HL-60 (cell line): ENCODE data around the gene KIF15.
A peak's percentile ranks its signal among the peaks of the same experiment; 100 is the strongest.

ENCODE experiments used
- DNase-seq, 2 experiments: peaks; one replicate each; pipeline ENCODE4 v3.0.0-alpha.2; 2010 to 2020; ENCODE audit warnings: low read depth in 1 of 2, low spot score in 1 of 2
- H3K27ac ChIP-seq: fragments of 250-450 bp; sonication (Bioruptor Pico); replicated peaks from 2 replicates; pipeline ENCODE4 v1.5.1; 2020; ENCODE audit warnings: mild to moderate bottlenecking, moderate library complexity
- H3K27me3 ChIP-seq: fragments of 250-450 bp; sonication (Bioruptor Pico); 2 replicates; pipeline ENCODE4 v1.5.1; 2021; ENCODE audit warnings: mild to moderate bottlenecking, moderate library complexity; ENCODE audit not compliant: insufficient read depth, poor library complexity, severe bottlenecking
- H3K4me3 ChIP-seq: replicated peaks from 2 replicates; pipeline ENCODE4 v1.5.1; 2011; ENCODE audit warnings: mild to moderate bottlenecking, control low read depth, low read length; ENCODE audit not compliant: insufficient read depth
- CTCF ChIP-seq: IDR thresholded peaks from one replicate; pipeline ENCODE4 v1.5.1; 2011; ENCODE audit warnings: low read length, control low read depth, inconsistent platforms; ENCODE audit not compliant: insufficient read depth
- GABPA ChIP-seq: IDR thresholded peaks from 2 replicates; pipeline ENCODE4 v1.6.1; 2012; ENCODE audit warnings: low read depth
- POLR2AphosphoS5 ChIP-seq: IDR thresholded peaks from 2 replicates; pipeline ENCODE4 v1.6.1; 2012; ENCODE audit warnings: low read depth
- SPI1 ChIP-seq: IDR thresholded peaks from 2 replicates; pipeline ENCODE4 v1.6.1; 2012; ENCODE audit warnings: low read depth, mild to moderate bottlenecking, borderline replicate concordance
- TF ChIP-seq, protein P1 (sequence below): IDR thresholded peaks from 2 replicates; pipeline ENCODE4 v1.6.1; 2012; ENCODE audit warnings: low read depth; ENCODE audit not compliant: insufficient replicate concordance

KIF15 gene

GRCh38 chr3:44721231-44722102 is 40.1 kb upstream of the KIF15 start:
- TF ChIP-seq POLR2AphosphoS5 (no peak), SPI1 (no peak), GABPA (no peak), CTCF (no peak)
- TF ChIP-seq, protein P1, sequence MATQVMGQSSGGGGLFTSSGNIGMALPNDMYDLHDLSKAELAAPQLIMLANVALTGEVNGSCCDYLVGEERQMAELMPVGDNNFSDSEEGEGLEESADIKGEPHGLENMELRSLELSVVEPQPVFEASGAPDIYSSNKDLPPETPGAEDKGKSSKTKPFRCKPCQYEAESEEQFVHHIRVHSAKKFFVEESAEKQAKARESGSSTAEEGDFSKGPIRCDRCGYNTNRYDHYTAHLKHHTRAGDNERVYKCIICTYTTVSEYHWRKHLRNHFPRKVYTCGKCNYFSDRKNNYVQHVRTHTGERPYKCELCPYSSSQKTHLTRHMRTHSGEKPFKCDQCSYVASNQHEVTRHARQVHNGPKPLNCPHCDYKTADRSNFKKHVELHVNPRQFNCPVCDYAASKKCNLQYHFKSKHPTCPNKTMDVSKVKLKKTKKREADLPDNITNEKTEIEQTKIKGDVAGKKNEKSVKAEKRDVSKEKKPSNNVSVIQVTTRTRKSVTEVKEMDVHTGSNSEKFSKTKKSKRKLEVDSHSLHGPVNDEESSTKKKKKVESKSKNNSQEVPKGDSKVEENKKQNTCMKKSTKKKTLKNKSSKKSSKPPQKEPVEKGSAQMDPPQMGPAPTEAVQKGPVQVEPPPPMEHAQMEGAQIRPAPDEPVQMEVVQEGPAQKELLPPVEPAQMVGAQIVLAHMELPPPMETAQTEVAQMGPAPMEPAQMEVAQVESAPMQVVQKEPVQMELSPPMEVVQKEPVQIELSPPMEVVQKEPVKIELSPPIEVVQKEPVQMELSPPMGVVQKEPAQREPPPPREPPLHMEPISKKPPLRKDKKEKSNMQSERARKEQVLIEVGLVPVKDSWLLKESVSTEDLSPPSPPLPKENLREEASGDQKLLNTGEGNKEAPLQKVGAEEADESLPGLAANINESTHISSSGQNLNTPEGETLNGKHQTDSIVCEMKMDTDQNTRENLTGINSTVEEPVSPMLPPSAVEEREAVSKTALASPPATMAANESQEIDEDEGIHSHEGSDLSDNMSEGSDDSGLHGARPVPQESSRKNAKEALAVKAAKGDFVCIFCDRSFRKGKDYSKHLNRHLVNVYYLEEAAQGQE = no peak
- Histone ChIP-seq H3K27me3 (no peaks in the 10 kb centered on the region), H3K27ac (no peak overlapping the region), H3K4me3 (no peak overlapping the region)
- no peak for DNase-seq

GRCh38 chr3:44722103-44722401 is 39.5 kb upstream of the KIF15 start:
- H3K4me3 ChIP-seq = no peak overlapping the region
- no peak for DNase-seq
- no peaks in the 10 kb centered on the region for H3K27me3 ChIP-seq
- no peak overlapping the region for H3K27ac ChIP-seq
- no peak for TF ChIP-seq CTCF
- peak; percentile 21; the same call in 1 of the 2 replicates for TF ChIP-seq POLR2AphosphoS5

- Histone ChIP-seq H3K27me3 (no peaks in the 10 kb centered on the region), H3K27ac (peak within 1 kb of the TSS; percentile 55), H3K4me3 (peak within 1 kb of the TSS; percentile 44)
- TF ChIP-seq POLR2AphosphoS5 (peak; percentile 66), GABPA (peak; percentile 80), CTCF (no peak)
- DNase-seq = peak; percentile 73 to 92
These were observed 32.1 kb upstream of the KIF15 start, which contains the start of gene ZNF501 for GRCh38 chr3:44729384-44729910. Gene ZNF501 (plus strand): TSS chr3:44729635. CDS start chr3:44734422, 4,787 bp downstream.

DNA sequence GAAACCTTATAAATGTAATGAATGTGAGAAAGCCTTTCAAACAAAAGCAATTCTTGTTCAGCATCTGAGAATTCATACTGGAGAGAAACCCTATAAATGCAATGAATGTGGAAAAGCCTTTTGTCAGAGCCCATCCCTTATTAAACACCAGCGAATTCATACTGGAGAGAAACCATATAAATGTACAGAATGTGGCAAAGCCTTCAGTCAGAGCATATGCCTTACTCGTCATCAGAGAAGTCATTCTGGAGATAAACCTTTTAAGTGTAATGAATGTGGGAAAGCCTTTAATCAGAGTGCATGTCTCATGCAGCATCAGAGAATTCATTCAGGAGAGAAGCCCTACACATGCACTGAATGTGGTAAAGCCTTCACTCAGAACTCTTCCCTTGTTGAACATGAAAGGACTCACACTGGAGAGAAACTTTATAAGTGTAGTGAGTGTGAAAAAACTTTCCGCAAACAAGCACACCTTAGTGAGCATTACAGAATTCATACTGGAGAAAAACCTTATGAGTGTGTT is 26.9 kb upstream of the KIF15 start:
- no peaks in the 10 kb centered on the region for H3K27me3 ChIP-seq
- H3K27ac ChIP-seq = no peak overlapping the region
- no peak overlapping the region for H3K4me3 ChIP-seq
- TF ChIP-seq SPI1 (no peak), GABPA (no peak), CTCF (no peak), POLR2AphosphoS5 (no peak)
- TF ChIP-seq, protein P1 = no peak
- no peak for DNase-seq
